ENCODE results near the gene DEAF1.

DNA sequence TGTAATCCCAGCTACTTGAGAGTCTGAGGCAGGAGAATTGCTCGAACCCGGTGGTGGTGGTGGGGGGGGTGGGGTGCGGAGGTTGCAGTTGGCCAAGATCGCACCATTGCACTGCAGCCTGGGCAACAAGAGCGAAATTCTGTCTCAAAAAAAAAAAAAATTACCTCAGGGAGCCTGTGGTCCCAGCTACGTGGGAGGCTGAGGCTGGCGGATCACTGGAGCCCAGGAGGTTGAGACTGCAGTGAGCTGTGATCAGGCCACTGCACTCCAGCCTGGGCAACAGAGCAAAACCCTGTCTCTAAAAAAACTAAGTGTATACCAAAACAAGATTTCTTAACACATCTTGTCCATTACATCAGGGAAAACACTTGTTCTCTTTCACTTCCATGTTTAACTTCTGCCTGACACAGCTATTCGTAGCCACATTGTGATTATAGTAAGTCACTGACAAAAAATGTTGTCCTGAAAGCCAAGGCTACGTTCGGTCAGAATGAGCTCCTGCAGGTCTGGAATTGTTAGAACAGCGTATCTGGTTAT is 2.0 kb upstream of the DEAF1 start:
- TF ChIP-seq EZH2 (IDR thresholded peaks at IDR 0.05; ENCODE audit: low read depth, unreplicated experiment), result no peak
- TF ChIP-seq CREB1 (CRISPR knock-in tag; IDR thresholded peaks at IDR 0.05; ENCODE audit: low read depth), result no peak
- TF ChIP-seq, protein P1, sequence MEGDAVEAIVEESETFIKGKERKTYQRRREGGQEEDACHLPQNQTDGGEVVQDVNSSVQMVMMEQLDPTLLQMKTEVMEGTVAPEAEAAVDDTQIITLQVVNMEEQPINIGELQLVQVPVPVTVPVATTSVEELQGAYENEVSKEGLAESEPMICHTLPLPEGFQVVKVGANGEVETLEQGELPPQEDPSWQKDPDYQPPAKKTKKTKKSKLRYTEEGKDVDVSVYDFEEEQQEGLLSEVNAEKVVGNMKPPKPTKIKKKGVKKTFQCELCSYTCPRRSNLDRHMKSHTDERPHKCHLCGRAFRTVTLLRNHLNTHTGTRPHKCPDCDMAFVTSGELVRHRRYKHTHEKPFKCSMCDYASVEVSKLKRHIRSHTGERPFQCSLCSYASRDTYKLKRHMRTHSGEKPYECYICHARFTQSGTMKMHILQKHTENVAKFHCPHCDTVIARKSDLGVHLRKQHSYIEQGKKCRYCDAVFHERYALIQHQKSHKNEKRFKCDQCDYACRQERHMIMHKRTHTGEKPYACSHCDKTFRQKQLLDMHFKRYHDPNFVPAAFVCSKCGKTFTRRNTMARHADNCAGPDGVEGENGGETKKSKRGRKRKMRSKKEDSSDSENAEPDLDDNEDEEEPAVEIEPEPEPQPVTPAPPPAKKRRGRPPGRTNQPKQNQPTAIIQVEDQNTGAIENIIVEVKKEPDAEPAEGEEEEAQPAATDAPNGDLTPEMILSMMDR (conservative IDR thresholded peaks at IDR 0.05; ENCODE audit: low read depth in 2 of 2), result no peak
- TF ChIP-seq, protein P2, sequence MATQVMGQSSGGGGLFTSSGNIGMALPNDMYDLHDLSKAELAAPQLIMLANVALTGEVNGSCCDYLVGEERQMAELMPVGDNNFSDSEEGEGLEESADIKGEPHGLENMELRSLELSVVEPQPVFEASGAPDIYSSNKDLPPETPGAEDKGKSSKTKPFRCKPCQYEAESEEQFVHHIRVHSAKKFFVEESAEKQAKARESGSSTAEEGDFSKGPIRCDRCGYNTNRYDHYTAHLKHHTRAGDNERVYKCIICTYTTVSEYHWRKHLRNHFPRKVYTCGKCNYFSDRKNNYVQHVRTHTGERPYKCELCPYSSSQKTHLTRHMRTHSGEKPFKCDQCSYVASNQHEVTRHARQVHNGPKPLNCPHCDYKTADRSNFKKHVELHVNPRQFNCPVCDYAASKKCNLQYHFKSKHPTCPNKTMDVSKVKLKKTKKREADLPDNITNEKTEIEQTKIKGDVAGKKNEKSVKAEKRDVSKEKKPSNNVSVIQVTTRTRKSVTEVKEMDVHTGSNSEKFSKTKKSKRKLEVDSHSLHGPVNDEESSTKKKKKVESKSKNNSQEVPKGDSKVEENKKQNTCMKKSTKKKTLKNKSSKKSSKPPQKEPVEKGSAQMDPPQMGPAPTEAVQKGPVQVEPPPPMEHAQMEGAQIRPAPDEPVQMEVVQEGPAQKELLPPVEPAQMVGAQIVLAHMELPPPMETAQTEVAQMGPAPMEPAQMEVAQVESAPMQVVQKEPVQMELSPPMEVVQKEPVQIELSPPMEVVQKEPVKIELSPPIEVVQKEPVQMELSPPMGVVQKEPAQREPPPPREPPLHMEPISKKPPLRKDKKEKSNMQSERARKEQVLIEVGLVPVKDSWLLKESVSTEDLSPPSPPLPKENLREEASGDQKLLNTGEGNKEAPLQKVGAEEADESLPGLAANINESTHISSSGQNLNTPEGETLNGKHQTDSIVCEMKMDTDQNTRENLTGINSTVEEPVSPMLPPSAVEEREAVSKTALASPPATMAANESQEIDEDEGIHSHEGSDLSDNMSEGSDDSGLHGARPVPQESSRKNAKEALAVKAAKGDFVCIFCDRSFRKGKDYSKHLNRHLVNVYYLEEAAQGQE (IDR thresholded peaks at IDR 0.05; ENCODE audit: unreplicated experiment), result no peak
- no peak for TF ChIP-seq JUNB (IDR thresholded peaks at IDR 0.05; ENCODE audit: unreplicated experiment)
- no peak for TF ChIP-seq POLR2AphosphoS5 (IDR thresholded peaks at IDR 0.05; ENCODE audit: low read depth)

All from GM23338 (cell line).